Measurements from ENCODE around the gene ZNF728. TPM values are rescaled to one million over a fixed set of nuclear protein-coding genes. Genes with fewer than 3 reads are reported as not detected.
"Not testable (repeated sequence)": the region's sequence is repeated elsewhere in the genome, so short reads cannot be mapped to it uniquely, and the experiment has no call there.

ZNF728 gene
- total RNA-seq, result not detected

DNA sequence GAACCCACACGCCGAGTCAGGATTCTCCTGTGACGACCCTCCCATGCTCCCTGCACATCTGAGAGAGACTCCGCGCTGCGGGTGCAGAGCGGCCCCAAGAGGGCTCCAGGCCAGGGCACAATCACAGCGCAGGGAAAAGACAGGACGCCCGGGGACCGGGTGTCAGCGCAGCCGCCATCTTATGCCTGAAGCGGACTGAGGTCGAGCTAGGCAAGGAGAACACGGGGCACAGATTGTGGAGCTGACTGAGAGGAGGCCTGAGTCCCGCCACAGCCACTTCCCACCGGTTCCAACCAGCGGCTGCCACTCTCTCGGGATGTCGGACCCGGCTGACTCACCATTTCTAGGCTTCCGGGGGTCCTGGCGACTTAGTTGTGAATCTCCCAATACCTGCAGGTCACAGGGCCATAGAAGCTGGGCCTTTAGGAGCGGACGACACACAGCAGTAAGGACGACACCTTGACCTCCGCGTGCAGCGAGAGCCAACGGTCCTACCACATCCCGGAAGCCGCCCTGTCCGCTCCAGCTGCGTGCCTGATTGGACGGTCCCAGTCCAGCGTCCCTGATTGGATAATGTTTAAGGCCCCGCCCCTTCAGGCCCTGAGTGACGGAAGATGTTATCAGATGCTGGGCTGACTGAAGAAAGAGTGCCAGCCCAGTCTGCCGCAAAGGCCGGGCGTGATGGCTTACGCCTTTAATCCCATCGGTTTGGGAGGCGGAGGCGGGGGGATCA, at the start of gene ZNF728:
TSS of gene ZNF728 (minus strand) at position 487 of the 733 bp plus-strand sequence. CDS start at position 341, 146 bp downstream.
- DNase-seq (ENCODE audit: low spot score), result no peak
- ATAC-seq, result no peak

- no peak for ATAC-seq
Observed at GRCh38 chr19:23052349-23052748, 49.4 kb upstream of the ZNF728 start.

DNA sequence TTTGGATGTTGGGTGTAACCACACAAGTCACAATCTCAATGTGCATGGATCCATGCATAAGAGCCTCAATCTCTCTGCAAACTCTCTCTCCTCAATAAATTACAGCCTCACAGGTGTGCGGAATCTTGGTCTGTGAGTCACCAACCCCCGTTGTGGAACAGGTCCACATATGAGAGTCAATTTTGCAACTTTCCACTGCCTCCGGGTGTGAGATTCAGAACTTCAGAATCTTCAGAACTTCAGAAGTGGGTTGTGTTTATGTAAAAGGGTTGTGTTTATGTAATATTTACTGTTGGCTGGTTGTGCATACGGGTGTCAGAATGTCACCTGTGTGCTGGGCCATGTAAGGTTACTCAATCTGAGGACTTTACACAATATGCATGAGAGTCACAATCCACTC, 46.3 kb upstream of the ZNF728 start:
- no peak for ATAC-seq
- no peak for DNase-seq (ENCODE audit: low spot score)

More at GRCh38 chr19:23052349-23052748, 49.4 kb upstream of the ZNF728 start:
- DNase-seq (ENCODE audit: low spot score), result no peak

- ATAC-seq (no peak), DNase-seq (ENCODE audit: low spot score) (no peak)
Observed at GRCh38 chr19:23046743-23047142, 43.8 kb upstream of the ZNF728 start.

DNA sequence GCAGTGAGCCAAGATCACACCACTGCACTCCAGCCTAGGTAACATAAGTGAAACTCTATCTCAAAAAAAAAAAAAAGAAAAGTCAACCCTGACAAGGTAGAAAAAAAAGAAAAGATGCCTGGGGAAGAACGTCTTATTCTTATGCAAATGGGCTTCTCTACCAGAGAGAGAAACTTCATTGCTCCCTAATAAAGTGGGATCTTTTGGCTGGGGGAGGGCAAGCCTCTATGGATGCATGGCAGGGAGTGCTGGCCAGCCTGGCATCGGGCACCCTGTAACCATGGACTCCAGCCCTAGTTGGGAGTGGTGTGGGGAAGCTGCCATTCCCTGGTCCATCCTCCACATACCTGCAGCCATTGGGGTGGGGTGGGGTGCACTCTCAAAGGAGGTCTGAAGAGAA, 30.7 kb upstream of the ZNF728 start:
- no peak for DNase-seq (ENCODE audit: low spot score)

GRCh38 chr19:23015660-23016059, 12.7 kb upstream of the ZNF728 start:
- no peak for DNase-seq (ENCODE audit: low spot score)
- ATAC-seq, result no peak

More for the DNA sequence above, 30.7 kb upstream of the ZNF728 start:
- ATAC-seq, result no peak

DNA sequence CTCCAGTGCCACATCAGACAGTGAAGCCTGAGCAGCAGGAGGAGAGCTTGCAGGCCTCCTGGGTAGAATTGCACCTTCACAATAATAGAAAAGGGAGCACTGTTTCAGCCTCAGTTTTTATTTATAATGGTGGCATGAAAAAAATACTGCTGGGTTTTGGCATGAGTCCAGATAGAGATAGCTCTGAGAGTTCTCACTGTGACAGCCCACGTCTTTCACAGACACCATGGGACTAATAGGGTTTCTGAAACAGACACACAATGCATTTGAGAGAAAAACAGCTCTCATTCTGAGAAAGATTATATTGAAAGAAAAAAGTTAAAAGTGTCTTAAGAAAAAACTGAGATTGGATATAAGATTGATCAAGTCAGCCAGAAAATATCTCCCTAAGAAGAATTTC, 8.0 kb downstream of the ZNF728 start:
- DNase-seq (ENCODE audit: low spot score); ATAC-seq: not testable (repeated sequence)

DNA sequence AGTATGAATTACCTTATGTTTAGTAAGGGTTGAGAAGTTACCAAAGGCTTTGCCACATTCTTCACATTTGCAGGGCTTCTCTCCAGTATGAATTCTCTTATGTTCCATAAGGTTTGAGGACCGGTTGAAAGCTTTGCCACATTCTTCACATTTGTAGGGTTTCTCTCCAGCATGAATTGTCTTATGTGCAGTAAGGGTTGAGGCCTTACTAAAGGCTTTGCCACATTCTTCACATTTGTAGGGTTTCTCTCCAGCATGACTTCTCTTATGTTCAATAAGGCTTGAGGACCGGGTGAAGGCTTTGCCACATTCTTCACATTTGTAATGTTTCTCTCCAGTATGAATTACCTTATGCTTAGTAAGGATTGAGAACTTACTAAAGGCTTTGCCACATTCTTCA, 26.7 kb downstream of the ZNF728 start:
- DNase-seq (ENCODE audit: low spot score) (no peak), ATAC-seq (no peak)

GRCh38 chr19:22975546-22976136, 27.3 kb downstream of the ZNF728 start:
- DNase-seq (ENCODE audit: low spot score); ATAC-seq: not testable (repeated sequence)

GRCh38 chr19:22945560-22945959, 57.4 kb downstream of the ZNF728 start:
- DNase-seq (ENCODE audit: low spot score) (no peak), ATAC-seq (no peak)

DNA sequence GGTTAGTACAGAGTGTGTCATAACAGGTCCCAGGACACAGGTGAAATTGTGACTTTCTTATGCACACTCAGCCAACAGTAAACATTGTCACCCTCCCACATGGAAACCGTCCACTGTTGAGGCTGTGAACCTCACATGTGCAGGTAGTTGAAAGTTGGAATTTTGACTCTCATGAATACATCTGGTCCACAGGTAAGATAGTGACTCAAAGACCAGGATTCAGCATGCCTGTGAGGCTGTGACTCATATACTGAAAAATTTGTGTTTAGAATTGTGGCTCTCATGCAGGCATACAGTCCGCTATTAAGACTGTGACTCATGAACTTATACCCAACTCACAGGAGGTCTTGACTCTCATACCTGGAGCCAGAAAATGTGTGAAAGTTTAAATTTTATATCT, 67.8 kb downstream of the ZNF728 start:
- no peak for ATAC-seq
- no peak for DNase-seq (ENCODE audit: low spot score)

GRCh38 chr19:22927576-22927975, 75.4 kb downstream of the ZNF728 start:
- ATAC-seq; DNase-seq (ENCODE audit: low spot score): not testable (repeated sequence)

DNA sequence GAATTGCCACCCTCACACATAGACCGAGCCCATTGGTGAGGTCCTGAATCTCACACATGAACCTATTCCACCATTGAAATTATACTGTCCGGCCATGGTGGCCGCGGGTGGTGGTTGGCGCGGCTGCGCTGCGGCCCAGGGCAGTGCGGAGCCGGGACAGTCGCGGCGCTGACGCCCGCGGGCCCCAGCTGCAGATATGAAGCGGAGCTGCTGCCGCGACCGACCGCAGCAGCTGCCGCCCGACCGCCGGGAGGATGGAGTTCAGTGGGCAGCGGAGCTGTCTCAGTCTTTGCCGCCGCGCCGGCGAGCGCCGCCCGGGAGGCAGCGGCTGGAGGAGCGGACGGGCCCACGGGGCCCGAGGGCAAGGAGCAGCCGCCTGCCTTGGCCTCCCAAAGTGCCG, 77.8 kb downstream of the ZNF728 start:
- DNase-seq (ENCODE audit: low spot score); ATAC-seq: not testable (repeated sequence)

Other genes with a start within 250 kb of the ZNF728 start
- gene ZNF99, start 219.0 kb downstream of the ZNF728 start, total RNA-seq, result not detected
- gene ZNF723, start 170.9 kb downstream of the ZNF728 start, total RNA-seq, result not detected
- not detected for gene ZNF730, start 113.8 kb upstream of the ZNF728 start, total RNA-seq
- 0.58 TPM for gene ZNF724, start 247.2 kb upstream of the ZNF728 start, total RNA-seq

Data from left lobe of liver (tissue), 2 donors.